Smooth muscle cell (in vitro differentiated cells): ENCODE measurements around the gene MYL12B. TPM values are rescaled to one million over a fixed set of nuclear protein-coding genes. Genes with fewer than 3 reads are reported as not detected.

Experiments
- polyA plus RNA-seq: library from polyadenylated mRNA; unstranded; fragments of >200 nt; fragmentation: Nextera tagmentation; extraction: Ambion mirVana; gene quantifications from 2 replicates; pipeline ENCODE4 v1.2.1, GENCODE V29; 2016
- total RNA-seq: library from RNA; depleted of rRNA; stranded (reverse); fragments of >200 nt; gene quantifications from 2 replicates; pipeline ENCODE4 v1.2.3, GENCODE V29; 2014

Gene MYL12B
- total and polyA plus RNA-seq, 2 experiments from 2014 or later: 368 to 498 TPM

Other genes starting within 250 kb of the MYL12B start
- 17.9 and 20.0 TPM in 2 replicates for gene LPIN2, start 249.0 kb upstream of the MYL12B start, total RNA-seq
- 12.4 and 15.4 TPM in 2 replicates for gene LPIN2, start 249.0 kb upstream of the MYL12B start, polyA plus RNA-seq
- gene MYOM1, start 42.2 kb upstream of the MYL12B start, total RNA-seq: 0.40 and 0.54 TPM in 2 replicates
- 0.20 and 0.87 TPM in 2 replicates for gene MYOM1, start 42.2 kb upstream of the MYL12B start, polyA plus RNA-seq
- gene MYL12A, start 14.3 kb upstream of the MYL12B start, total RNA-seq: 777 and 802 TPM in 2 replicates
- 915 and 953 TPM in 2 replicates for gene MYL12A, start 14.3 kb upstream of the MYL12B start, polyA plus RNA-seq
- 143 and 165 TPM in 2 replicates for gene TGIF1, start 188.0 kb downstream of the MYL12B start, total RNA-seq
- 96.7 and 127 TPM in 2 replicates for gene TGIF1, start 188.0 kb downstream of the MYL12B start, polyA plus RNA-seq